GM18873 (cell line): ENCODE results near the gene SLC7A10.

Experiments used
- ATAC-seq: cut with Tn5 transposase; IDR thresholded peaks from one replicate; pipeline ENCODE4 v1.9.1; 2021; ENCODE audit warnings: mild to moderate bottlenecking, moderate library complexity, moderate number of reproducible peaks; ENCODE audit not compliant: unreplicated experiment, low FRiP score

SLC7A10 gene

DNA sequence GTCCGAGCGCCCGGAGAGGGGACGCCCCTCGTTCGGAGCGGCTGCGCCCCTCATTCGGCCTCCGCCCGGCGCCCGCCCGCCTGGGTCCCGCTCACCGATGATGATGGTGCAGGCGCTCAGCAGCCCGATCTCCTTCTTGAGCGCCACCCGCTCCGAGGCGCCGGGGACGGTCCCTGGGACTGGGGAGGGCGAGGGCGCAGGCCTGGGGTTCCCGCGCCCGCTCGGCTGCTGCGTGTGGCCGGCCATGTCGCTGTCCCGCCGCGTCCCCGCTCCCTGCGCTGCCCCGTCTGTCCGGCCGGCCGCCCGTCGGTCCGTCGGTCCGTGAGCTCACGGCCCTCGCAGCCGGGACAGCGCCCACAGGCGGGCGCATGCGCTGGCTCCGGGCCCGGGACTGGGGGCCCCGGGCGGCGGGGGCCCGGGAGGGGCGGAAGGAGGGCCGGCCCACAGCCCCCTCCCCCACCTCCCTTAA is at the start of gene SLC7A10:
TSS of gene SLC7A10 (minus strand) at position 393 of the 469 bp plus-strand sequence. CDS start at position 246, 147 bp downstream.
- ATAC-seq = no peak

GRCh38 chr19:33274663-33275558 is 49.3 kb upstream of the SLC7A10 start:
- no peak for ATAC-seq

DNA sequence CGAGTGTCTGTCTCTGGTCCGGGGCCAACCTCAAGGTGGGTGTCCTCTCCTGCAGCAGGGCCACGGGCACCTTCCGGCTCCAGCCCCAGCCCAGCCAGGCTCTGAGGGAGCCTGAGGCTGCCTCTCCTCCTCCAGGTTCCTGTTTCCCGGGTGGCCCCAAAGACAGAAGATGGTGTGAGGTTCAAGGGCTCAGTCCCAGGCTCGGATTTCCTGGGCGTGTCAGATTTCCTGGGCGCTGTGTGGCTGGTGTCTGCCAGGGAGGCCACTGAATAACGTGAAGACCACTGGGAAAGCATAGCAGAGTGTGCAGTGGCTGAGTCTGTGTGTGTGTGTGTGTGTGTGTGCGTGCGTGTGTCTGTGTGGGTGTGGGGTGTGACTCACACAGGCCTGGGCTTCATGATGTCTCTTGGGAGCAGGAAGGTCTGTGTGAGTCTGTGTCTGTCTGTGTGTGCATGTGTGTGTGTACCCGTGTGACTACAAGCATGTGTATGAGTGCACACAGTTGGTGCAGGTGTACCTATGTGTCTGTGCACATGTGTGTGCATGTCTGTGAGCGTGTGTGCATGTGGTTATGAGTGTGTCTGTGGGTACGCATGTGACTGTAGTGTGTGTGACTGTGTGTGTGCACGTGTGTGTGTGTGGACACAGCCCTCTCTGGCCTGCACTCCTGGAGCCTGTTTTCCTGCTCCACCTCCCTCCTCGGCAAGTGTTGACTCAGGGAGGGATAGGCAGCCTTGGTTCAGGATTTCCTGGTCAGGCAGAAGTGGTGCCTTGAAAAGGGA is 48.4 kb upstream of the SLC7A10 start:
- no peak for ATAC-seq

DNA sequence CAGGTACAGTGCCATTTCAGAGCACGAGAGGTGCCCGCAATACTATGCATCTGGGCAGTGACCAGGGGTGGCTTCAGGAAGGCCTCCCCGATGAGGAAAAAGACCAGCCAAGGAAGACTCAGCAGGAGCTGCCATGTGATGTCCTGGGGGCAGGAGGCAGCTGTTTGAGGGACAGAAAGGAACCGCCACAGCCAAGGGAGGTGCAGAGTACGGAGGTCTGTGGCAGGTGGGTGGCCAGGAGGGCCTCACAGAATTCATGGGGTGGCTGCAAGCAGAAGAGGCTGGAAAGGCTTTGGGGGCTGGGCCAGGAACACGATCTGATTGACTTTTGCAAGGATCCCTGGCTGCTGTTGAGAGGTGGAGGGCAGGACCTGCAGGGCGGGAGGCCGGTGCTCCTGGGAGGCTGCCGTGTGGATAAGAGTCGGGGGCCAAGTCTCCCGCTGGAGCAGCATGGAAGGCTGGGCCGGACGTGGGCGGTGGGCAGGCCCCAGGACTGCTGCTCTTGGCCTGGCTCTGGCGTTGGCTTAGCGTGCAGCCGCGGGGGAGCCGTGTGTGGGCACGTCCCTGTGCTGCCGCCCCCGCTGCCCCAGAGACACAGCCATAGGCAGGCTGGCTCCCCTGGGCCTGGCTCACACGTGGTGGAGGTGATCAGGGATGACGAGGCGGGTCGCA is 47.6 kb upstream of the SLC7A10 start:
- ATAC-seq = no peak

DNA sequence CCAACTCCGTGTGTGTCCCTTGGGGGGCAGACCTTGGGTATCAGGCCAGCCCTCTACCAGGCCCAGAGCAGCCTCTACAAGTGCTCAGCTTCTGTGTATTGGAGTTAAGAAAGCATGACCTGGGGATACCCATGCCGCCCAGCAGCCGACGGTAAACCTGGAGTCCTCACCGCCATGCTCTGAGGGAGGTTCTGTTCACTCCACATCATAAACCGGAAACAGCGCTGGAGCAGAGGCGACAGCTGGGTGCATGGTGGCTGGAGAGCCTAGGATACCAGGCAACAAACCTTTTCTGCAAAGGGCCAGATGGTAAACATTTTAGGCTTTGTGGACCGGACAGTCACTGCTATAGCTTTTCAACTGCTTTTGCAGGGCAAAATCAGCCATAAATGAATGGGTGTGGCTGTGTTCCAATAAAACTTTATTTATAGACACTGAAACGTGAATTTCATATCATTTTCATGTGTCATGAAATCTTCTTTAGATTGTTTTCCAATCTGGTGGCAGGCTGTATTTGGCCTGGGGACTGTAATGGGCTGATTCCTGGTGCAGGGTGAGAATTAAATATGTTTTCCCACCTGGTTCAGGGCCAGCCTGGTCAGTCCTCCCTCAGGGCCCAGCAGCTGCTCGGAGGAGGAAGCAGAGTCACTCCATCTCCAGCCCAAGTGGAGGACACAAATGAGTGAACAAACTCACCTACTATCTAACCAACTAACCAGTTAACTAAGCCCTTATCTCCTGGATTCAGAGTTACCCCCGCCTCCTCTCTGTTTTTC is 45.8 kb upstream of the SLC7A10 start:
- ATAC-seq = no peak

DNA sequence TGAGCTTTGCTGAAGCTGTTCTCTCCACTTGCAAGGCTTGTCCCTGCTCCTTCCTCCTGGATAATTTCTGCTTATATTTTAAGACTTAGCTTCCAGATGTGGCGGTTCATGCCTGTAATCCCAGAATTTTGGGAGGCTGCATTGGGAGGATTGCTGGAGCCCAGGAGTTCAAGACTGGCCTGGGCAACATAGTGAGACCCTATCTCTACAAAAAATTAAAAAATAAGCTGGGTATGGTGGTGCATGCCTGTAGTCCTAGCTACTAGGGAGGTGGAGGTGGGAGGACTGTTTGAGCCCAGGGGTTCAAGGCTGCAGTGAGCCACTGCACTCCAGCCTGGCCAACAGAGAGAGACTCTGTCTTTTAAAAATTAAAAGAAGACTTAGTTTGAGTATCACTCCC is 45.1 kb upstream of the SLC7A10 start:
- ATAC-seq = no peak

GRCh38 chr19:33269016-33269415 is 43.4 kb upstream of the SLC7A10 start:
- no peak for ATAC-seq

DNA sequence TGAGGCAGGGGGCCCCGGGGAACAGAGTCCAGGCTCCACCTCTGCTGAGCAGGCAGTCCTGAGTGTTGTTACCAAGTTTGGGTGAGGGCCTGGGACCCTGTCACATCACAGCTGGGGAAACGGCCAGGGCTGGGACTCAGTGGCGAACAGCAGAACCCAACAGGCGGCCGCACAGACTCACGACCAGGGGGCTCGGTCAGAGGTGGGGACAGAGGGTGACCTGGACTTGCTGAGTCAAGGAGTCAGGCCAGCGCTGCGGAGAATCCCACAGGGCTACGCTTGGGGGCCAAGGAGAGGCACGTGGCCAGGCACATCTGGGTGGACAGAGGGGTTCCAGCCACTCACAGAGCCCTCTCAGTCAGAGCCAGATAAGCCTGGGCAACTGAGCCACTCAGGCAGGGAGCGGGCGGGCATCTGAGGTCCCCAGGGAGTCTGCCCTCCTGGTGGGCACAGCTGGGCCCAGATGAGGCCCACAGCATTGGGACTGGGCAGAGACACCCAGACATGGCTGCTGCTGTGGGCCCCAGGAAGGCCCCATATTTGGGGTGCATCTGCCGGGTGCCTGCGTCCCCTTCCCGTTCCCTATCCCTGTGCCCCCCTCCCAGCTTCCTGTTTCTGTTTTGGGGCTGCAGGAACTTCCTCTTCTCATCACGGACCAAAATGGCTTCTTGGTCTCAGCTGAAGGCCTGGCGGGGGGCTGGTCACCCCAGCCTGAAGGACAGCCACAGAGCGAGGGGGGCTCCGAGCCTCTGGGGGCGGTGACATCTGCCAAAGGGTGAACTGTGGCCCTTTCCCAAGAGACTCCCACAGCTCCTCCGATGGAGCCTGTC is 42.7 kb upstream of the SLC7A10 start:
- no peak for ATAC-seq

- ATAC-seq = no peak
These were observed 42.1 kb upstream of the SLC7A10 start for GRCh38 chr19:33267706-33268105.

DNA sequence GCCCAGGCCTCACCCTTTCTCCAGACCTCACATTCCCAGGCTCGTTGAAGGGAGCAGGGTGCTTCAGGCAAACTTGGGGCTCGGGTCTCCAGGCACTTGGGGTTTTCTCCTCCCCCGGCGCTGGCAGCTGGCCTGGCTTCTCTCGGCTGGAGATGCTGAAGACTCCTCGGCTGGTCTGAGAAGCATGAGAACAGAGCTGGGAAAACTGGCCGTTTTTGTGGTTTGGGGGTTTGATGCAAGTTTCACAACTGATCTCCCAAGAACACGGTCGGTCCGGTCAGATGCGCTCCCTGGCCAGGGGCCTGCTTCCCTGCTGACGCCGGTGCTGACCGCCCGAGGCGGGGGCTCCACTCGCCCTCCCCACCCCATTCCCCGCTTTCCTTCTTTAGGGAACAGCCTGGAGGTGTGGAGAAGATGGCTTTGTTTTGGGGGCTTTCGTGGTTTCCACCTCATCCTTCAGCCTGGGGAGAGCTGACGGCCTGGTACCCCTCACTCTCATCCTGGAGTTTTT is 41.4 kb upstream of the SLC7A10 start:
- ATAC-seq = no peak

- no peak for ATAC-seq
These were observed 39.3 kb upstream of the SLC7A10 start for GRCh38 chr19:33264881-33265445.

DNA sequence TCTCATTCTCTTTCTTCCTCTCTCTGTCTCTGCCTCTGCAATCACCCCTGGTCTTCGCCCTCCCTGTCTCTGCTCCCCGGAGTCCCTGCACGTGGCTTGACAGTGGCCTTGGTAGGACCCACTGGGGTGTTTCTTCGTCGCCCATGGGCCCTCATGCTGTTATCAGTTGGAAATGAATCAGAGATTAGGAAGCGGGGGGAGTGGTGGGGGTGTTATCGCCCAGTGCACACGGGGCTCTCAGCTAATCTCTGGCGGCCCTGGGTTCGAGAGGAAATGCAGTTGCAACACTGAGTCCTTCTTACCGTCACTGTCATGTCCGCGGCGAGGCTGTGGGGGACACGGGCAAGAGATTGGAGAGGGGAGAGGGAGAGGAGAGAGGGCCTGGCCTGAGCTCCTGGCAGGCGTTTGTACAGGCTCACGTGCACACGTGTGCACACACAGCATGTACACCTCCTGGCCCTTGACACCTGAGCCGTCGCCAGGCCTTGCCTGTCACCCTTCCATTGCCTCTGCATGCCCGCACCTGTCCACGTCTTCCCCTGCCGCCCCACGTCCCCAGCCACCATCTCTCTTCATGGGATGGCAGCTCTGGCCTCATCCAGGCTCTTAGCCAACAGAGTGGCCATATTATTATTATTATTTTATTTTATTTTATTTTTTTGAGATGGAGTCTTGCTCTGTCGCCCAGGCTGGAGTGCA is 37.8 kb upstream of the SLC7A10 start:
- ATAC-seq = no peak

- no peak for ATAC-seq
These were observed 36.0 kb upstream of the SLC7A10 start for GRCh38 chr19:33261511-33262189.

- no peak for ATAC-seq
These were observed 35.2 kb upstream of the SLC7A10 start for GRCh38 chr19:33260628-33261418.

DNA sequence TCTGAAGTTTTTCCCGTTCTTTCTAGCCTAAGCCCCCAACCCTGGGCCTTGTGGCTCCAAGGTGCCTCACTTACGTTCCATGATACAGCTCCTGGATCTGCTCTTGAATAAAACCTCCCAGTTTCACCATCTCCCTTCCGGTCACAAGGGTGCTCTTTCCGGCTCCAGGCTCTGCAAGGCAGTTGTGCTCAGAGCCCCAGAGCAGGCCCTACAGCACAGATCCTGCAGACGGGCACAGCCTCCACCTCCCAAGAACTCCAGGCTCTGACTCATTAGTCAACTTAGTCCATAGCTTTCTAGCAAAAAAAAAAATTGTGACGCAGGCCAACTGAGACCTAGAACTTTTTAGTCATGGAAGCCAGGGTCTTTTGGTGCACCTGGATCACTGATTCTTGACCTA is 33.9 kb upstream of the SLC7A10 start:
- no peak for ATAC-seq

DNA sequence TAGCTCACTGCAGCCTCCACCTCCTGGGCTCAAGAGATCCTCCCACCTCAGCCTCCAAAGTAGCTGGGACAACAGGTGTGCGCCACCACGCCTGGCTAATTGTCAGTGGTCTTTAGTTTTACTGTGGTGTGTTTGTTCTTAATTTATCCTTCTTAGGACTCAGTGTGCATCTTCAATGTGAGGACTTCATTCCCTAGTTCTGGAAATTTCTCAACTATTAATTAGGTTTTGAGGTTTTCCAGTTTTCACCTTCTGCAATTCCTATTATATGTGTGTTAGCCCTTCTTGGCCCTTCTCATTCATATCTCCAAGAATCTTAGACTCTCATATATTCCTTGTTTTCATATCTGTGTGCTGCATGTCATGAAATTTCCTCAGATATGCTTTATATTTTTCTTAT is 32.2 kb upstream of the SLC7A10 start:
- no peak for ATAC-seq

DNA sequence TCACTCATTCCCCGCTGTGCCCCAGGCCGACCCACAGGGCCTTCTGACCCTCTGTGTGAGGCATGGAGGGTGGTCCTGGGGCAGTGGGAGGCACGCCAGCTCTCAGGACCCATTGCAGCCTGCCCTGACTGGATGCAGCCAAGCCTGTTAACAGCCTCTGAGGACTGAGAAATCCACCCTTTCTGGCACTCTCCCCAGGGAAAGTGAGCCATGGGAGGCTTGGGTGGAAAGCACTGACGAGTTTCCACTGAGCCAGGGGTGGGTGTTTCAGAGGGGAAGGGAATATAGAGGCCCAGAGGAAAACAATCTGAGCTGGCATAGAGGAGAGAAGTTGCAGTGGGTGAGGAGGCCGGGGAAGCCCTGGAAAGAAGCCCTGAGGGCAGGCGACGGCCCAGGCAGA is 30.6 kb upstream of the SLC7A10 start:
- no peak for ATAC-seq
